HFF-Myc (cell line): Measurements from ENCODE around the gene SORBS2.

ENCODE experiments used
- DNase-seq: peaks from one replicate; pipeline ENCODE4 v3.0.0-alpha.2; 2011; ENCODE audit warnings: low read depth; ENCODE audit errors: extremely low read depth
- H3K4me3 ChIP-seq: replicated peaks from 2 replicates; pipeline ENCODE4 v1.5.1; 2011; ENCODE audit warnings: low read depth, mild to moderate bottlenecking, control low read depth, low read length
- TF ChIP-seq, protein P1 (sequence below): IDR thresholded peaks from 2 replicates; pipeline ENCODE4 v1.5.1; 2012; ENCODE audit warnings: mild to moderate bottlenecking, low read depth, low read length, control low read depth; ENCODE audit errors: missing control alignments

Gene SORBS2

DNA sequence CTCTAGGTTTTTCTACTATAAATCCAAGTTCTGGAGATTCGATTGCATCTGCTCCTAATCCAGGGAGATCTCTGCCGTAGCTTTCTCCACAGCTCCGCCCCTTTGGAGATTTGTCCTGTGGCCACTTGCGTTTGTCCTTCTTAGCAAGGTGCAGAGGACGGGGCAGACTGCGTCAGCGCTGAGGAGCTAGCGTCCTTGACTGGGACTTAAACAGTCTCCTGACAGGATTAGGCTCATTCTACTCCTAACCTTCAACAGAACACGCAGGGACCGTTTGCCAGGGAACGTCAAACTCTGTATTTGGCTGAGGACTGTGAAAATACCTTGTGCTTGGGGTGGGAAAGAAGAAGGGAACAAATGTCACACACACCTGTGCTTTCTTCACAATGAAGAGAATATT, 38.6 kb downstream of the SORBS2 start:
- H3K4me3 ChIP-seq: no peak overlapping the region
- TF ChIP-seq, protein P1, sequence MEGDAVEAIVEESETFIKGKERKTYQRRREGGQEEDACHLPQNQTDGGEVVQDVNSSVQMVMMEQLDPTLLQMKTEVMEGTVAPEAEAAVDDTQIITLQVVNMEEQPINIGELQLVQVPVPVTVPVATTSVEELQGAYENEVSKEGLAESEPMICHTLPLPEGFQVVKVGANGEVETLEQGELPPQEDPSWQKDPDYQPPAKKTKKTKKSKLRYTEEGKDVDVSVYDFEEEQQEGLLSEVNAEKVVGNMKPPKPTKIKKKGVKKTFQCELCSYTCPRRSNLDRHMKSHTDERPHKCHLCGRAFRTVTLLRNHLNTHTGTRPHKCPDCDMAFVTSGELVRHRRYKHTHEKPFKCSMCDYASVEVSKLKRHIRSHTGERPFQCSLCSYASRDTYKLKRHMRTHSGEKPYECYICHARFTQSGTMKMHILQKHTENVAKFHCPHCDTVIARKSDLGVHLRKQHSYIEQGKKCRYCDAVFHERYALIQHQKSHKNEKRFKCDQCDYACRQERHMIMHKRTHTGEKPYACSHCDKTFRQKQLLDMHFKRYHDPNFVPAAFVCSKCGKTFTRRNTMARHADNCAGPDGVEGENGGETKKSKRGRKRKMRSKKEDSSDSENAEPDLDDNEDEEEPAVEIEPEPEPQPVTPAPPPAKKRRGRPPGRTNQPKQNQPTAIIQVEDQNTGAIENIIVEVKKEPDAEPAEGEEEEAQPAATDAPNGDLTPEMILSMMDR: no peak
- no peak for DNase-seq

DNA sequence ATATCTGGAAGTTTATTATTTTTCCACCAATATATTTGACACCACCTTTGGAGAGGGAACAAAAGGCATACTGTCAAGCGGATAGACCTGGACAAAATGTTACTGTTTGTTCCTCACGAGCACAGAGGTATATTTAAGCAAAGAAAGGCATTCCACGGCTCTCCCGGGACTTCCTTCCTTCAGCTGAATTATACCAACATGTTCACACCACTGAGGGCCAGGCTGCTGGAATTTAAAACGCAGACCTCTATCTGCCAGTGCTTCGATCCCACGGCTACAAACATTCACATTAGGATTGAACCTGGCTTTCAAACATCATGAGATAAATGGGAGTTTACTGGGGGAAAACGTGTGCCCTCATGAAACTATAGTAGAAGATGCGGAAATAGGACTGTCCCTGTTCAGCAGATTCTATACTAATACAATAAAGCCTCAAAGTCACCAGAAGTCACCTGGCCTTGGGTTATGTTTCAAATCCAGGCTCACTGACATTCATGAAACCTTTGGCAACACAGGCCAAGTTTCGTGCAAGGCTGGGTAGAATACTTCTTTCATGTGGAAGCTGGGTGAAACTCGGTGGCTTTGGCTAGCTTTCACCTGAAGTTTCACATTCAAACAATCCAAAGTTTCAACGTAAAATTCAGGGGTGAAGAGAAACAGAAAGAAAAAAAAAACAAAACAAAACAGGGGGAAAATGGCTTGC, 39.5 kb downstream of the SORBS2 start:
- no peak overlapping the region for H3K4me3 ChIP-seq
- TF ChIP-seq, protein P1: no peak
- no peak for DNase-seq

DNA sequence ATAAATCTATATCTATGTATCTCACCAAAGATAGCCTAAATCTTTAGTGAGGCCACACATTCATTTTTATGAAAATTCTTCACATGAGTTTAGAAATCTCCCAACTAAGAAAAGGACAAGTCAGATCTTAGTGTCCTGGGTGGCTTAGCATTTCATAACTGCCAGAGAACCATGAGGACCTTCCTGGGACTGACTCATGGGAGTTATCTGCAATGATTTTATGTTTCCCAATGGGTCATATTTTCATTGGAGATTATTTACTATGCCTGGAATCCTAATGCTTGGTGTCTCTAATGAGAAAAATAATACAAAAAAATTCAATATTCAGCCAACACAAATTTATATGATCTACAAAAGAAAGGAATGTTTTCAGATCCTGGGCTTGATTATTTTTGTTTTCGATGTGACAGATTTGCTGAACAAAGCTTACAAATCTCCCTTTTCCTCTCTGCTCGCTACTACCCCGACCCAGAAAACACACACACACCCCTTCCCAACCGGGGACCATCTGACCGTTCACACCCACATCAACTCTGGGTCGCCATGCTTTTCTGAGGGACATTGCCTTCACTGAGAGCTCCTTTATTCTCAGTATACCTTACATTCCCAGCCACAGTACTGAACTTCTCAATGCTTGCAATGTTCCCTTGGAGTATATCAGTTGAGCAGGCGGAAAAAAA, 40.1 kb downstream of the SORBS2 start:
- DNase-seq: no peak
- TF ChIP-seq, protein P1: no peak
- no peak overlapping the region for H3K4me3 ChIP-seq

DNA sequence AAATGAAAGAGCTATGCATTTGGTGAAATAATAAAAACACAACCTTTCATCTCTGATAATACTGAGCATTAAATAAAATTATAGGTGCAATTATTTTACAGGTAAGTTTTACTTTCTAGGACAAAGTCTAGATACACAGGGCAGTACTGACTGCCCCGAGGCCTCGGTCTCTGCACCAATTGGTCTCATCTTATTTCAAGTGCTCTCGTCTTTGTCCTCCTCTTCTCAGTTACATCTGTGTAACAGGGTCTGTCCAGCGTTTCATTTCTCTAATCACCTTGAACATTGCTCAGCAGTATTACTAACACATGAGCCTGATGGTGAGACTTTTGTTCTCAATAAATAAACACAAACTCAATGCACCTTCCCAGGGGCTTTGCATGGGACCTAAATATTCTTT, 44.5 kb downstream of the SORBS2 start:
- no peak for DNase-seq
- no peak overlapping the region for H3K4me3 ChIP-seq
- TF ChIP-seq, protein P1: no peak

DNA sequence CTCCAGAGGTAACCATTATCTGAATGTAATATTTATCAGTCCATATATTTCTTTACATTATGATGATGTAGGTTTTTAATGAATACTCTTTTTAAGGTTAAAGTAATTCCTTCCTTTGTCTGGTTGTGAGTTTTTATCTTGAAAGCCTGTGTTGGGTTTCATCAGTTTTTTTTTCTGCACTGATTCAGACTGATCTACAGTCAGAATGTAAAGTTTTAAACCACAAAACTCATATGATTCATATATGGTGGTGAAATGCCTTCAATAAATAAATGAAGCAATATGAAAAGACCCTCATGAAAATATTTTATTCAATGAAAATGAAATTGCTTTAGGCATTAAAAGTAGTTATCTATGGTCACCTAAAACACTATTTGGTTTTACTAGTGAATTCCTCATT, 47.1 kb downstream of the SORBS2 start:
- TF ChIP-seq, protein P1: no peak
- H3K4me3 ChIP-seq: no peak overlapping the region
- DNase-seq: no peak

DNA sequence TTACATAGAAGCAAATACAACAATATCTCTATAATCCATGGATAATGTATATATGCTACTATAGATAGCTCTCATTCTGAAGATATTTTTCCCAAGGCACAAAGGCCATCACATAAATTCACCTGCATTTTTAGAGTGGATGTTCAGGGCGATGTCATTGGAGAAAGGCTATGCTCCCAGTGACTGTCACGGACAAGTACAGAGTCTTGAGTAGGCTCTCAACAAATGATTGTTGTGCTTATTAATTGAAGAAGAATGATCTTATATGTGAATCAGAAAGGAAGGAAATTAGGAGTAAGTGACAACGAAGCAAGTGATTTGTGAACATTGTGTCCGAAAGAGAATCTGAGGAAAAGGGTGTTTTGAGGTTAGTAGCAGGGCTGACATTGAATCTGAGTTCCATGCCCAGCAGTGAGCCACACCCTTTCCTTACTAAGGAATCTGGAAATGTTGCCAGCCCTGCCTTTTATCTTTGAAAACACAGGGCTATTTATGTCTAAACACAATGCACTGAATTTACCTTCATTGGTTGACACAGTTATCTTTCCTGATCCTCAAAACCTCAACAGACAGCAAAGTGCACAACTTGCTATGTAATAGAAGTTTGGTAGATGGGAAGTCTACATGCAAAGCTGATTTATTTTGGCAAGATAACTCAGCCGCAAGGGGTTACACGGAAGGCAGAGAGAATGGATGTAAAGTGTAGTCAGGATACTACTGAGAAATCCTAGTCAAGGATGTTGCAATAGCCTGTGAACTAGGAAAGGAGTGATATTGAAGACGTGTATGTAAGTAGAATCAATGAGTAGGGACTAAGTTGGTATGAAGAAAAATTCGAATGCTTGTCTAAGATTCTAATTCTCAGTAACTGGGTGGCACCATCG, 50.4 kb downstream of the SORBS2 start:
- TF ChIP-seq, protein P1: no peak

More for the DNA sequence above, 50.4 kb downstream of the SORBS2 start:
- no peak for DNase-seq
- no peak overlapping the region for H3K4me3 ChIP-seq
